GM21526 (cell line): ENCODE results near the gene DUSP22.

ENCODE experiments used
- ATAC-seq: cut with Tn5 transposase; IDR thresholded peaks from one replicate; pipeline ENCODE4 v1.9.1; 2021; ENCODE audit warnings: moderate library complexity; ENCODE audit not compliant: unreplicated experiment, low FRiP score

The DUSP22 gene

GRCh38 chr6:308307-308706 lies 16.0 kb downstream of the DUSP22 start:
- ATAC-seq = no peak

GRCh38 chr6:308768-309167 lies 16.5 kb downstream of the DUSP22 start:
- no peak for ATAC-seq

- ATAC-seq = no peak
These were observed 17.7 kb downstream of the DUSP22 start for GRCh38 chr6:309947-310346.

- no peak for ATAC-seq
These were observed 18.4 kb downstream of the DUSP22 start for GRCh38 chr6:310671-311070.

- no peak for ATAC-seq
These were observed 19.5 kb downstream of the DUSP22 start for GRCh38 chr6:311679-312220.

GRCh38 chr6:313087-313486 lies 20.8 kb downstream of the DUSP22 start:
- ATAC-seq = no peak

- no peak for ATAC-seq
These were observed 21.6 kb downstream of the DUSP22 start for GRCh38 chr6:313917-314316.

GRCh38 chr6:314377-314776 lies 22.1 kb downstream of the DUSP22 start:
- no peak for ATAC-seq

GRCh38 chr6:315226-315625 lies 22.9 kb downstream of the DUSP22 start:
- no peak for ATAC-seq

GRCh38 chr6:315921-316752 lies 23.9 kb downstream of the DUSP22 start:
- ATAC-seq = no peak

GRCh38 chr6:316753-317038 lies 24.4 kb downstream of the DUSP22 start:
- ATAC-seq = no peak

- ATAC-seq = no peak
These were observed 24.8 kb downstream of the DUSP22 start for GRCh38 chr6:317060-317447.

- ATAC-seq = peak; percentile 23
These were observed 25.3 kb downstream of the DUSP22 start for GRCh38 chr6:317448-318144.

- ATAC-seq = no peak
These were observed 26.1 kb downstream of the DUSP22 start for GRCh38 chr6:318243-318890.

- ATAC-seq = peak; percentile 42
These were observed 27.2 kb downstream of the DUSP22 start for GRCh38 chr6:319177-320131.

GRCh38 chr6:320351-321157 lies 28.3 kb downstream of the DUSP22 start:
- no peak for ATAC-seq

- no peak for ATAC-seq
These were observed 28.8 kb downstream of the DUSP22 start for GRCh38 chr6:321158-321438.

GRCh38 chr6:321536-322258 lies 29.4 kb downstream of the DUSP22 start:
- no peak for ATAC-seq

- no peak for ATAC-seq
These were observed 30.1 kb downstream of the DUSP22 start for GRCh38 chr6:322259-322930.
